ENCODE measurements around the gene NEO1.

GRCh38 chr15:73021139-73021621 lies 31.1 kb upstream of the NEO1 start:
- TF ChIP-seq THAP7 (CRISPR knock-in tag; IDR thresholded peaks at IDR 0.05) = no peak
- no peak for TF ChIP-seq DMBX1 (CRISPR knock-in tag; IDR thresholded peaks at IDR 0.05; ENCODE audit: borderline replicate concordance)
- no peak for TF ChIP-seq TAF9B (IDR thresholded peaks at IDR 0.05; ENCODE audit: partially characterized antibody)
- TF ChIP-seq THAP12 (CRISPR knock-in tag; IDR thresholded peaks at IDR 0.05) = no peak
- no peak for TF ChIP-seq ZNF239 (CRISPR knock-in tag; IDR thresholded peaks at IDR 0.05)
- no peak for TF ChIP-seq ARHGAP35 (IDR thresholded peaks at IDR 0.05; ENCODE audit: partially characterized antibody)
- TF ChIP-seq JUND (IDR thresholded peaks at IDR 0.05; ENCODE audit: borderline replicate concordance, low read depth, low read length) = no peak
- TF ChIP-seq JUND (tag; IDR thresholded peaks at IDR 0.05; ENCODE audit: borderline replicate concordance, low read depth, low read length) = no peak
- TF ChIP-seq RFX1 (IDR thresholded peaks at IDR 0.05) = peak; percentile 6; the same call in 1 of the 2 replicates
- no peak for TF ChIP-seq SPI1 (IDR thresholded peaks at IDR 0.05; ENCODE audit: borderline replicate concordance, low read depth, low read length)
- TF ChIP-seq, protein P1, sequence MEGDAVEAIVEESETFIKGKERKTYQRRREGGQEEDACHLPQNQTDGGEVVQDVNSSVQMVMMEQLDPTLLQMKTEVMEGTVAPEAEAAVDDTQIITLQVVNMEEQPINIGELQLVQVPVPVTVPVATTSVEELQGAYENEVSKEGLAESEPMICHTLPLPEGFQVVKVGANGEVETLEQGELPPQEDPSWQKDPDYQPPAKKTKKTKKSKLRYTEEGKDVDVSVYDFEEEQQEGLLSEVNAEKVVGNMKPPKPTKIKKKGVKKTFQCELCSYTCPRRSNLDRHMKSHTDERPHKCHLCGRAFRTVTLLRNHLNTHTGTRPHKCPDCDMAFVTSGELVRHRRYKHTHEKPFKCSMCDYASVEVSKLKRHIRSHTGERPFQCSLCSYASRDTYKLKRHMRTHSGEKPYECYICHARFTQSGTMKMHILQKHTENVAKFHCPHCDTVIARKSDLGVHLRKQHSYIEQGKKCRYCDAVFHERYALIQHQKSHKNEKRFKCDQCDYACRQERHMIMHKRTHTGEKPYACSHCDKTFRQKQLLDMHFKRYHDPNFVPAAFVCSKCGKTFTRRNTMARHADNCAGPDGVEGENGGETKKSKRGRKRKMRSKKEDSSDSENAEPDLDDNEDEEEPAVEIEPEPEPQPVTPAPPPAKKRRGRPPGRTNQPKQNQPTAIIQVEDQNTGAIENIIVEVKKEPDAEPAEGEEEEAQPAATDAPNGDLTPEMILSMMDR (IDR thresholded peaks at IDR 0.05 in 2 of 3, conservative IDR thresholded peaks at IDR 0.05 in 1 of 3; ENCODE audit: insufficient read depth in 2 of 3, low read depth in 1 of 3, low read length in 3 of 3) = no peak
- TF ChIP-seq NR2C1 (IDR thresholded peaks at IDR 0.05) = no peak
- TF ChIP-seq NR2C1 (tag; IDR thresholded peaks at IDR 0.05) = no peak
- TF ChIP-seq LEF1 (IDR thresholded peaks at IDR 0.05) = no peak
- TF ChIP-seq SP1 (CRISPR knock-in tag; IDR thresholded peaks at IDR 0.05) = no peak
- no peak for TF ChIP-seq SP2 (IDR thresholded peaks at IDR 0.05; ENCODE audit: extremely low read depth, low read depth, low read length, poor library complexity, severe bottlenecking)
